HepG2 (cell line): ENCODE measurements around the gene TSPAN18. TPM values are rescaled to one million over a fixed set of nuclear protein-coding genes. Genes with fewer than 3 reads are reported as not detected.

Experiments used
- ATAC-seq: fragments of 200-7000 bp; cut with Tn5 transposase; 3 replicates; pipeline ENCODE4 v1.9.1; 2020; ENCODE audit warnings: mild to moderate bottlenecking, moderate library complexity
- BruUV-seq: library from RNA; stranded (reverse); fragments of 400-500 nt; replicated peaks from 2 replicates; lab custom pipeline; 2021; lab: Mats Ljungman, UMichigan
- CTCF ChIA-PET: fragments of 300-600 bp; formaldehyde crosslinking; extraction: SDS; loops from one replicate; lab custom pipeline; 2021; ENCODE audit warnings: low total read pairs, inconsistent platforms, low intra/inter-chr PET ratio; lab: Yijun Ruan, JAX
- POLR2A ChIA-PET: fragments of 350-600 bp; sonication (Branson Sonifier 250); formaldehyde crosslinking; loops from one replicate; lab custom pipeline; 2020; ENCODE audit warnings: antibody characterized with exemption, inconsistent platforms; lab: Yijun Ruan, JAX
- DNase-seq: peaks from one replicate; pipeline ENCODE4 v3.0.0-alpha.2; 2015; ENCODE audit warnings: low spot score
- FAIRE-seq: peaks from 3 replicates; lab custom pipeline; 2011; peaks lifted over from hg19 to GRCh38; lab: Jason Lieb, UNC
- H2AFZ ChIP-seq: one replicate; pipeline ENCODE4 v1.6.1; 2011; ENCODE audit warnings: low read length, inconsistent platforms
- H3K27ac ChIP-seq: fragments of 300-600 bp; 3 replicates; pipeline ENCODE4 v1.8.0; 2011; ENCODE audit warnings: mixed run types, mild to moderate bottlenecking, mixed read lengths, low read length, inconsistent platforms; ENCODE audit not compliant: insufficient read depth; ENCODE audit errors: extremely low read length
- H3K27me3 ChIP-seq, 2 experiments: fragments of 200-600 bp in 1 of 2; 2 replicates in 1 of 2; 3 replicates in 1 of 2; pipeline versions ENCODE4 v1.6.0 to v1.8.0; 2011; ENCODE audit warnings: low read length in 2 of 2, mild to moderate bottlenecking in 2 of 2, moderate library complexity in 2 of 2, inconsistent platforms in 1 of 2; ENCODE audit not compliant: insufficient read depth in 2 of 2, control insufficient read depth in 1 of 2
- H3K36me3 ChIP-seq, 2 experiments: fragments of 200-600 bp in 1 of 2; replicated peaks in 1 of 2; 2 replicates in 1 of 2; 3 replicates in 1 of 2; pipeline versions ENCODE4 v1.5.1 to v1.8.0; 2011; ENCODE audit warnings: low read length in 2 of 2, inconsistent platforms in 1 of 2; ENCODE audit not compliant: insufficient read depth in 2 of 2, control insufficient read depth in 1 of 2
- H3K4me1 ChIP-seq: 2 replicates; pipeline ENCODE4 v1.5.1; 2012; ENCODE audit warnings: low read length, inconsistent platforms; ENCODE audit not compliant: insufficient read depth
- H3K4me2 ChIP-seq: 2 replicates; pipeline ENCODE4 v1.6.0; 2011; ENCODE audit warnings: low read depth, low read length, inconsistent platforms
- H3K4me3 ChIP-seq, 3 experiments: fragments of 200-600 bp in 1 of 3; sonication (generic), shearing (Covaris generic) in 1 of 3; replicated peaks in 1 of 3; 2 replicates each; pipeline ENCODE4 v1.5.1; 2011 to 2016; ENCODE audit warnings: low read length in 3 of 3, inconsistent platforms in 2 of 3, low read depth in 2 of 3, mild to moderate bottlenecking in 2 of 3, control low read depth in 1 of 3, mixed read lengths in 1 of 3; ENCODE audit not compliant: insufficient read depth in 1 of 3
- H3K79me2 ChIP-seq: one replicate; pipeline ENCODE4 v1.6.1; 2011; ENCODE audit warnings: low read length, inconsistent platforms; ENCODE audit not compliant: insufficient read depth
- H3K9ac ChIP-seq: 2 replicates; pipeline ENCODE4 v1.6.0; 2011; ENCODE audit warnings: mild to moderate bottlenecking, low read depth, low read length, inconsistent platforms; ENCODE audit not compliant: insufficient read depth
- H3K9me3 ChIP-seq: 2 replicates; pipeline ENCODE4 v1.5.1; 2012; ENCODE audit warnings: mild to moderate bottlenecking, low read length
- H4K20me1 ChIP-seq: 2 replicates; pipeline ENCODE4 v1.6.0; 2011; ENCODE audit warnings: inconsistent platforms, mild to moderate bottlenecking, low read length, moderate library complexity; ENCODE audit not compliant: insufficient read depth
- ATRX ChIP-seq: sonication (generic); formaldehyde crosslinking; IDR thresholded peaks from 2 replicates; pipeline ENCODE4 v1.4.0; 2020; ENCODE audit warnings: missing genetic modification reagents, borderline replicate concordance
- ELF3 ChIP-seq: IDR thresholded peaks from 2 replicates; pipeline ENCODE4 v1.6.1; 2016; ENCODE audit warnings: missing genetic modification reagents, missing compliant biosample characterization
- HNF4G ChIP-seq, 2 experiments: sonication (generic) in 1 of 2; formaldehyde crosslinking in 1 of 2; IDR thresholded peaks; 2 replicates each; pipeline versions ENCODE4 v1.4.0 to v1.6.1; 2011 to 2020; ENCODE audit warnings: borderline replicate concordance in 2 of 2, low read depth in 2 of 2, mild to moderate bottlenecking in 2 of 2, low read length in 1 of 2, missing genetic modification reagents in 1 of 2, moderate library complexity in 1 of 2
- POLR2G ChIP-seq: fragments of 200-400 bp; formaldehyde crosslinking; IDR thresholded peaks from 2 replicates; pipeline ENCODE4 v1.6.1; 2018; ENCODE audit warnings: mild to moderate bottlenecking, low read depth, low read length, moderate library complexity
- RELA ChIP-seq: sonication (generic); formaldehyde crosslinking; IDR thresholded peaks from 2 replicates; pipeline ENCODE4 v1.4.0; 2020; ENCODE audit warnings: missing genetic modification reagents
- TMF1 ChIP-seq: sonication (generic); formaldehyde crosslinking; IDR thresholded peaks from 2 replicates; pipeline ENCODE4 v1.8.1; 2022; ENCODE audit warnings: low read depth, missing genetic modification reagents
- YEATS2 ChIP-seq: sonication (generic); formaldehyde crosslinking; IDR thresholded peaks from 2 replicates; pipeline ENCODE4 v1.4.0; 2020; ENCODE audit warnings: missing genetic modification reagents, borderline replicate concordance
- ZC3H13 ChIP-seq: sonication (generic); formaldehyde crosslinking; IDR thresholded peaks from 2 replicates; pipeline ENCODE4 v1.8.1; 2023; ENCODE audit warnings: mild to moderate bottlenecking, missing genetic modification reagents, moderate library complexity
- ZNF207 ChIP-seq: fragments of 450-650 bp; IDR thresholded peaks from 2 replicates; pipeline ENCODE4 v1.6.1; 2016; ENCODE audit warnings: antibody characterized with exemption, borderline replicate concordance
- ZNF234 ChIP-seq: sonication (generic); formaldehyde crosslinking; conservative IDR thresholded peaks from 2 replicates; pipeline ENCODE4 v1.5.1; 2020; ENCODE audit warnings: mild to moderate bottlenecking, missing genetic modification reagents
- ZNF383 ChIP-seq: sonication (generic); formaldehyde crosslinking; IDR thresholded peaks from 2 replicates; pipeline ENCODE4 v1.4.0; 2020; ENCODE audit warnings: missing genetic modification reagents, mild to moderate bottlenecking, borderline replicate concordance
- WGBS: methylation state at CpG from one replicate; pipeline ENCODE4 v1.1.6; 2017; ENCODE audit warnings: low lambda C conversion rate; 5-methylcytosine and 5-hydroxymethylcytosine counted together
- in situ Hi-C: cut with HindIII; loops from 2 replicates; pipeline ENCODE4 v1.10.0; 2017; ENCODE audit warnings: low pct_unique_long_range_greater_than_20kb; ENCODE audit not compliant: extremely low pct_ligation_motif_present
- intact Hi-C: fragments of 100-400 bp; cut with micrococcal nuclease; formaldehyde crosslinking; loops from one replicate; pipeline ENCODE4 v1.10.0; 2022; ENCODE audit not compliant: unreplicated experiment
- polyA plus RNA-seq, 8 experiments: library from polyadenylated mRNA; depleted of rRNA in 3 of 8; stranded (reverse) in 7 of 8; unstranded in 1 of 8; fragments of >200 nt; fragmentation: Illumina TruSeq in 4 of 8; extraction: Trizol in 4 of 8; gene quantifications; 2 replicates each; pipeline versions ENCODE4 v1.2.1 to v1.2.3, GENCODE V29; 2011 to 2016; ENCODE audit warnings: low read depth in 4 of 8, missing spikeins in 1 of 8, mixed read lengths in 1 of 8; ENCODE audit not compliant: insufficient read depth in 1 of 8
- total RNA-seq, 5 experiments: library from RNA; depleted of rRNA; stranded (reverse); fragments of >200 nt; fragmentation: Illumina TruSeq; extraction: Trizol; gene quantifications; 2 replicates each; pipeline ENCODE4 v1.2.3, GENCODE V29; 2016; ENCODE audit warnings: low read depth in 1 of 5
- TF ChIP-seq, protein P1 (sequence below): sonication (generic); formaldehyde crosslinking; IDR thresholded peaks from 2 replicates; pipeline ENCODE4 v1.8.0; 2022; ENCODE audit warnings: mild to moderate bottlenecking, missing genetic modification reagents

The TSPAN18 gene
- total and polyA plus RNA-seq, 2 of the 13 experiments (the other 11 are each of a cell fraction or from before 2014, with no cell fraction given) = not detected

GRCh38 chr11:44938066-44938691, 211.4 kb downstream of the TSPAN18 start:
- Histone ChIP-seq H3K4me1 (no peaks in the 10 kb centered on the region), H3K27me3 (peaks cover 9 to 40% of the 10 kb centered on the region in 2 experiments; a peak in 4 of 5 replicates), H3K9me3 (no peaks in the 10 kb centered on the region), H3K79me2 (no peaks in the 10 kb centered on the region), H2AFZ (no peak overlapping the region), H3K4me2 (no peak overlapping the region), H3K36me3 (no peaks in the 10 kb centered on the region), H3K9ac (no peak overlapping the region), H4K20me1 (no peaks in the 10 kb centered on the region), H3K4me3 (no peak overlapping the region), H3K27ac (no peak overlapping the region)
- CTCF ChIA-PET = interaction anchor here (2.3 kb wide), 1 partner anchor 168 kb away, joined by 39 read pairs; no protein-coding TSS in a partner anchor
- in situ Hi-C loops = loop anchor here (5.0 to 10.0 kb wide), 2 partner anchors 169 to 397 kb away; no protein-coding TSS in a partner anchor
- intact Hi-C loops = no loop called here
- DNase-seq (no peak), ATAC-seq (no peak), FAIRE-seq (no peak)
- POLR2A ChIA-PET = no interaction called here
- WGBS = 42% methylated on average over 16 of the region's 19 CpGs
- TF ChIP-seq ZNF383 (CRISPR knock-in tag) = no peak
- no peak for TF ChIP-seq ATRX (CRISPR knock-in tag)
- no peak for TF ChIP-seq ELF3
- no peak for TF ChIP-seq POLR2G
- TF ChIP-seq, protein P1, sequence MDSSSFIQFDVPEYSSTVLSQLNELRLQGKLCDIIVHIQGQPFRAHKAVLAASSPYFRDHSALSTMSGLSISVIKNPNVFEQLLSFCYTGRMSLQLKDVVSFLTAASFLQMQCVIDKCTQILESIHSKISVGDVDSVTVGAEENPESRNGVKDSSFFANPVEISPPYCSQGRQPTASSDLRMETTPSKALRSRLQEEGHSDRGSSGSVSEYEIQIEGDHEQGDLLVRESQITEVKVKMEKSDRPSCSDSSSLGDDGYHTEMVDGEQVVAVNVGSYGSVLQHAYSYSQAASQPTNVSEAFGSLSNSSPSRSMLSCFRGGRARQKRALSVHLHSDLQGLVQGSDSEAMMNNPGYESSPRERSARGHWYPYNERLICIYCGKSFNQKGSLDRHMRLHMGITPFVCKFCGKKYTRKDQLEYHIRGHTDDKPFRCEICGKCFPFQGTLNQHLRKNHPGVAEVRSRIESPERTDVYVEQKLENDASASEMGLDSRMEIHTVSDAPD (CRISPR knock-in tag) = no peak
- TF ChIP-seq TMF1 = no peak
- no peak for TF ChIP-seq ZNF207
- TF ChIP-seq RELA (CRISPR knock-in tag) = no peak
- no peak for TF ChIP-seq YEATS2 (CRISPR knock-in tag)
- TF ChIP-seq ZC3H13 (CRISPR knock-in tag) = no peak
- no peak for TF ChIP-seq HNF4G (IDR thresholded peaks at IDR 0.05; ENCODE audit: borderline replicate concordance, low read depth, low read length)
- TF ChIP-seq HNF4G (CRISPR knock-in tag; IDR thresholded peaks at IDR 0.05; ENCODE audit: borderline replicate concordance, low read depth) = no peak
- no peak for TF ChIP-seq ZNF234 (CRISPR knock-in tag)
- TF ChIP-seq, all 625 proteins: peak for 0
- no TSS peak for BruUV-seq
